OCI-LY3 (cell line): ENCODE measurements around the gene STXBP4.
"Not testable (repeated sequence)": the region's sequence is repeated elsewhere in the genome, so short reads cannot be mapped to it uniquely, and the experiment has no call there.

ENCODE experiments used
- CTCF ChIP-seq: fragments of 200-600, 300-600 bp; sonication (generic); IDR thresholded peaks from 2 replicates; pipeline ENCODE4 v1.5.1; 2014; ENCODE audit warnings: antibody characterized with exemption, low read length, low read depth
- EZH2phosphoT487 ChIP-seq: fragments of 200-600 bp; shearing (Covaris generic); IDR thresholded peaks from 2 replicates; pipeline ENCODE4 v1.6.1; 2018; ENCODE audit warnings: antibody characterized with exemption, mixed run types, low read depth

DNA sequence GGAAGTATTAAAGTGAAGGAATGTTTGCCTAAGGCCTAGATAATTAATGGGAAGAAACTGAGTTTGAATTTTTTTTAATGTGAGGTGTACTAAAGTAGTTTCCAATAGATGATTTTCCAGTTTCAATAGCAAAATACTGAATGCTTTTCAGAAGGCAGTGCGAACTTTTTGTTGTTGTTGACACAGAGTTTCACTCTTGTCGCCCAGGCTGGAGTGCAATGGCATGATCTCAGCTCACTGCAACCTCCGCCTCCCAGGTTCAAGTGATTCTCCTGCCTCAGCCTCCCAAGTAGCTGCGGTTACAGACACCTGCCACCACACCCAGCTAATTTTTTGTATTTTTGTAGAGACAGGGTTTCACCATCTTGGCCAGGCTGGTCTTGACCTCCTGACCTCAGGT lies 104.9 kb downstream of the STXBP4 start:
- TF ChIP-seq CTCF, EZH2phosphoT487: not testable (repeated sequence)
